Measurements from ENCODE around the gene LEF1.
A peak's percentile ranks its signal among the peaks of the same experiment; 100 is the strongest.
"Not testable (repeated sequence)": the region's sequence is repeated elsewhere in the genome, so short reads cannot be mapped to it uniquely, and the experiment has no call there.

LEF1 gene

GRCh38 chr4:108055787-108056186 lies 112.9 kb downstream of the LEF1 start:
- DNase-seq: no peak

GRCh38 chr4:108054025-108054638 lies 114.6 kb downstream of the LEF1 start:
- DNase-seq: no peak

DNA sequence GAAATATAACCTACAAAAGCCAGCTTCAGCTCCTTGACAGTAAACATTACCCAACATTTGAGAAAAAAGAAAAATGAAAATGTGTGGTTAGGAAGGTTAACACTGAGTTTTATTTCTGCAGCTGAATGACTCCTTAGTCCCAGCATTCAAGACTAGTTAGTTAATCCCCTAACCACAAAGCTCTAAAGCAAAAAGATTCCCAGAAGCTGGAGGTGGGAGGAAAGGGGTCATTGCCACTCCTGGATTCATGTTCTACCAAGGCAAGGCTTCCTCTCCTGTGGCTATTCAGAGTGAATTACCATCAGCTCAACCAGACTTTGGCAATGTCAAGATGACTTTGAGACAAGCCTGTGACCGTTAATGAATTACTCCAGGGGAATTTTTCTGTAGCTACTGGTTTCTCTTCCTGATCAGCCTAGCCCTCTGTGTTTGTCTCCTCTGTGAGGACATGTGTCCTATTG lies 115.5 kb downstream of the LEF1 start:
- no peak for DNase-seq

DNA sequence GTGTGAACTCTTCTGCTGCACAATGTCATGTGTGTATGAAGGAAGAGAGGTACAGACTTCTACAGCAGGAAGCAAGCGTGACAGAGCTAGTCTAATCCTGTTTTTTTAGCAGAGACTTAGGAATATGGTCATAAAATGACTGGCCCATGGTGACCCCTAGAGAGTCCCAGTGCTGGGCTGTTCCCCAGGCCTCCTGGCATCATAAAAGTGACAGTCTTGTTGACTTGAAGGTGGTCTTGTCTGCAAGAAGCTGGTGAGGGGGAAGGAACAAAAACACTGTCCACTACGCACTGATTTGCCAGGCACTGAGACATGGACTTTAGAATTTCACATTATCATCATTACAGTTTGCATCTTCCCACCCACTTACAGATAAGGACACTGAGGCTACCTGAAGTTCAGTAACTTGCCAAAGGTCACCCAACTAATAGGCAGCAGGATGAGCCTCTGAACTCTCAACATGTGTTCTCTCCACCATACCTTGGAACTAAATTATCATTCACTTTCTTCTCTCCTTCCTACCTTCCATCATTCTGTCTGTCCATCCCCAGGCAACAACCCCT lies 116.1 kb downstream of the LEF1 start:
- DNase-seq: no peak

DNA sequence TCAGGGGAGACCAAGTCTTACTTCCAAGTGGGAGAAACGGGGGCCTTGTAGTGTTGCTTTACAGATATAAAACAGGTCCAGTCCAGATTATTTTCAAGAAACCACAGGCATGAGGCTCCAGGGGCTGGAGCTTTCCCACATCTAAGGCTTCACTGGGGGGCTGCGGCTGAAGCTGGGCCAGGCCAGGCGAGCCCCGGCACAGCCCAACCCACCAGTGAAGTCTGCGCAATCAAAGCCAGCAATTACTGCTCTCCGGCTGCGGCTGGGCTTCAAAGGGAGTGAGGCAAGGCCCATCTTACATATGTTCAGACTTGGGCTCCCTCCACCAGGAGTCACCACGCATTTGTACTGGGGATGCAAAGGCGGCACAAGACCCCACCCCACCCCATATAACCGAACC lies 117.4 kb downstream of the LEF1 start:
- no peak for DNase-seq

- not testable (repeated sequence) for DNase-seq
Measured at GRCh38 chr4:108050166-108051111, 118.3 kb downstream of the LEF1 start.

DNA sequence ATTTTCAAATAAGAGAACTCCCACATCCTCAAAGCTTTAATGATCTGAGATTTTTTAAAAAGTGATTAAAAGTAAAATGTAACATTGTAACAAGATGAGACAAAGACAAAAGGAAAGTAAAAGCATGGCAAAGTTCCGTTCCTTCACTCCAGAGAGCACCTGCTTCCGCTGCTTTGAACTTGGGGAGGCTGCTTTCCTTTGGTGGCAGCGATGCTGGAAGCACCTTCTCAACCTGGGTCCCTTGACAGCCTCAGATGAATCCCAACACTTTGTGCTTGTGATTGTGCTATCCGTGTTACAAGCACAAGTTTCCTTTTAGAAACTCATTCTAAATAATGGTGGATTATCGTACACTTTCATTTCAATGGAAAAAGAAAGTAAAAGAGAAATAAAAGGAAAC lies 119.3 kb downstream of the LEF1 start:
- no peak for DNase-seq

- no peak for DNase-seq
Measured at GRCh38 chr4:108048997-108049396, 119.7 kb downstream of the LEF1 start.

- no peak for DNase-seq
Measured at GRCh38 chr4:108048157-108048556, 120.6 kb downstream of the LEF1 start.

GRCh38 chr4:108047199-108047598 lies 121.5 kb downstream of the LEF1 start:
- DNase-seq: no peak

GRCh38 chr4:108045687-108046024 lies 123.1 kb downstream of the LEF1 start:
- no peak for DNase-seq

- DNase-seq: no peak
Measured at GRCh38 chr4:108044951-108045686, 123.6 kb downstream of the LEF1 start.

GRCh38 chr4:108043526-108043925 lies 125.2 kb downstream of the LEF1 start:
- no peak for DNase-seq

DNA sequence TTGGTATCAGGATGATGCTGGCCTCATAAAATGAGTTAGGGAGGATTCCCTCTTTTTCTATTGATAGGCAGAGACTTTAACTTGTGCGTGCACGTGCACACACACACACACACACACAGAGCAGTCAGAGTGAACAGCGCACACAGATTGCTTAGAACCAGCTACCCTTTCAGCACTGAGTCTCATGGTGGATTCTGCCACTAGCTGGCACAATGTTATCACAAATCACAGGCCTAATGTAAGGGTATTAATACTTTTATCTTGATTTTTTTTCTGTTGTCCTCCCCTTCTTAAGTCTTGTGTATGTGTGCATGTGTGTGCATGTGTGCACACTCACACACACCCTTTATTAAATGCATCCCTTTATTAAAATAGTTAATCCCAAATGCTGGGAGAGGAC lies 125.8 kb downstream of the LEF1 start:
- DNase-seq: no peak

GRCh38 chr4:108037884-108038283 lies 130.8 kb downstream of the LEF1 start:
- DNase-seq: no peak

DNA sequence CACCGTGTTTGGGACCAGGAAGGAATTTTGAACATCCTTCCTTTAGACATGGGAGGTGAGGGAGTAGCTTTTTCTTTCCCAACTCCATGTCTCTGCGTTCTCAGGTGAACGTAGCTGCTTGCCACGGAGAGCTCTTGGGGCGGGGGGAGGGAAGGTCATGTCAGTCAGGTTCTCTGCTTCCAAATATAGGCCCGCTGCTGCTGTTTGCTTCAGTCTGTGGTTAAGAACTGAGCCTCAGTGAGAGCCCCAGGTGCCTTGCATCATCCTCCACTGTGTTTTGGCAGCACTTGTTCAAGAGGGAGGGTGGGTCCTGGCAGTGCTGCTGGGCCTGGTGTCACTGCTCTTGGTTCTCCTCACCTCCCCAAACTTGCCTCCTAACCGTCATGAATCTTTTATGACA lies 132.5 kb downstream of the LEF1 start:
- DNase-seq: peak; percentile 68

DNA sequence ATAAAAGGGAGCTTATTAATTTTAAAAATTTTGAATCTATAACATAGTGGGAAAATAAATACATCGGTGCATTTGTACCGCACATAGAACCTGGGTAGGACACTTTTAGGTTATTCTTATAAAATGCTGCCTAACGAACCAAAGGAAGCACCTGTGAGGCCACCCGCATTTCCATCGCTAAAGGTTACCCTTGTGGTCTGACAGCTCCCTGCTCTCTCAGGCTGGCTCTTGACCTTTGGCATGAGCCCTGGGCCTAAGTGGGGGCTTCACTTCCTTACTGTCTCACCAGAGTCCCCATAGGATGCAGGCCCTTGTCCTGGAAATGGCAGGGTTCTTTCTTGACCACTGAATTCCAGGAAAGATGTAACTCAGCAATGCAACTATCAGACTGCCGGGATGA lies 133.0 kb downstream of the LEF1 start:
- DNase-seq: no peak

DNA sequence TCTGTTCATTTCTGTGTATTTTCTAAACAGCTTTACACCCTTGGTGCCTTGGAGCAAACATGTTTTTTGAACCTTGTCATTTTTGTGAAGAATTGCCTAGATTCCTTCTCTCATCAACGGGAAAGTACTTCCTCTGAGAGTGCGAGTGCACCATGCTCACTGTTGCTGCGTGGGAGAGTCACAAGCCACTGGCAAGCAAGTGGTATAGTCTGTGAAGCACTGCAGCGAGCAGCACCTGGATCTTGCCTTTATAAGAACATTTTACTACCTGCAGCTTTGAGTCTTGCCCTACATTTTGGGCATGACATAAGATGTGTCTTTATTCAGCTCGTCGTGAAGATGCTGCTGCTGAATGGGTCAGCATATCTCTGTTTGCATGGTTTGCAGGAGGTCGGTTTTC lies 134.2 kb downstream of the LEF1 start:
- DNase-seq: no peak

DNA sequence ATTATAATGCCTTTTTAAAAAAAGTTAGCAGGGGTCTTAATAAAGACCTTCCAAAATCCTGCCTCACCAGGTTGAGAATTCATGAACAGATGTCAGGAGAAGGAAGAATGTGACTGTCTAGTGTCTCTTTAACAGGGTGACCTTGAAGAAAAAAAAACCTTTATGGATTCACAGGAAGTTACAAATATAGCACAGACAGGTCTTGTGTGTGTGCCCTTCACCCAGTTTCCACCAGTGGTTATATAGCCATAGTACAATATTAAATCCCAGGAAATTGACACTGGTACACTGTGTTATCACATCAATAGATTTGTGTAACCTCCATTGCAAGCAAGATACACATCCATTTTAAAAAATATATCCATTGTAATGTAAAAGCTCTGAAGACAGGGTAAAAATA lies 135.4 kb downstream of the LEF1 start:
- DNase-seq: no peak

DNA sequence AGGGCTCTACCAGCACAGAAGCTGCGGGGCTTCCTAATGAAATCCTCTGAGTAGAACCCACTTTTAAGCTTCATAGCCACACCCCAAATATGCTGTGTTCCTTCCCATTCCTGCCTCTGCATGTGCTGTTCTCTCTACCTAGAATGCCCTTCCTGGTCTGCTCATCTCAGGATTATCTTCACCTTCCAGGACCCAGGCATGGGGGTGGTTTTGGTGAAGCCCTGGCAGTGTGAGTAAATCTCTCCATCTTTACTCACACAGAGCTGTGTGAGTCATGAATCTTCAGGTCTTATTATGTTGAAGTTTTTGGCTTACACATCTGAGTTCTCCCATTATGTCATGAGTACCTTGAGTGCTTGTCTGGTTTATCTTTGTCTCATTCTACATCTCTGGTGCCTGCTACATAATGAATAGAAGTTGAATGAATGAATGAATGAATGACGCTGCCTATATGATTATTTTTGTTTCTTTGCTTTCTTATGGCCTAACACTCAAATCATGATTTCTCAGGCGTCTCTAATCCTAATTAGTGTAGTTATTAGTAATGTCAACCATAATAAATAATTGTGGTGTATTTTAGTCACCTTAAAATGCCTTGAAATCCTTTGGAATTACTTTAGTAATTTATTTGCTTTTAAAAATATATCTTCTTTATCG lies 137.2 kb downstream of the LEF1 start:
- no peak for DNase-seq

GRCh38 chr4:108030332-108030731 lies 138.4 kb downstream of the LEF1 start:
- peak; percentile 68 for DNase-seq

DNA sequence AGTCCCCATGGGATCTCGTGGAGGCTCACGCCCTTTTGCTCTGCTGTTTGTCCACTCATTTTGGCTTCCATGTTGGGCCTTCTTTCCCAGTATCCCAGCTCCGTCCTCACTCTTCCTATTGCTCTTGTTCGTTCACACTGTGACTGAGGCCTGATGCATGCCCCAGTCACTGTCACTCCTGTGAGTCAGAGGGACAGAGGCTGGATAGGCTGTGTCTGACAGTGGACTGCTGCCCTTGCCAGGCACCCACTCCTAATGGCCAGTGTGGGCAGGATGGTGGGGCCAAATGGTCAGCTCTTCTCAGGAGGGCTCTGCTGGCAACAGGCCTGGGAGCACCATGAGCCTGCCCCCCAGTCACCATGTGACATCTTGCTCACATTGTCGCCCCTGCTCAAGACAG lies 139.0 kb downstream of the LEF1 start:
- no peak for DNase-seq

Data from activated CD8-positive, alpha-beta memory T cell treated with anti-CD3 and anti-CD28 coated beads, Interleukin-2, amount 50 U/mL, for 48 hours (primary cell).